K562 (cell line): ENCODE results near the gene ADAMTS6. TPM values are rescaled to one million over a fixed set of nuclear protein-coding genes. Genes with fewer than 3 reads are reported as not detected.

ENCODE experiments used
- ATAC-seq: fragments of 200-7000 bp; cut with Tn5 transposase; 3 replicates; pipeline ENCODE4 v1.9.1; 2020; ENCODE audit warnings: moderate library complexity
- BruUV-seq: library from RNA; stranded (reverse); fragments of 400-500 nt; replicated peaks from 2 replicates; lab custom pipeline; 2021; lab: Mats Ljungman, UMichigan
- CTCF ChIA-PET: fragments of 300-600 bp; formaldehyde crosslinking; extraction: SDS; loops from one replicate; lab custom pipeline; 2021; ENCODE audit warnings: low intra/inter-chr PET ratio; lab: Yijun Ruan, JAX
- POLR2A ChIA-PET: fragments of 300-600, 350-650 bp; sonication (Branson Sonifier 250); formaldehyde crosslinking; extraction: SDS; loops from one replicate; lab custom pipeline; 2021; ENCODE audit warnings: antibody characterized with exemption, inconsistent platforms; lab: Yijun Ruan, JAX
- DNase-seq, 4 experiments: peaks; one replicate each; pipeline versions ENCODE4 v3.0.0 to v3.0.0-alpha.2; 2011 to 2018; ENCODE audit warnings: low spot score in 3 of 4, mixed read lengths in 3 of 4; ENCODE audit errors: extremely low read depth in 1 of 4
- FAIRE-seq: peaks from 2 replicates; lab custom pipeline; 2011; peaks lifted over from hg19 to GRCh38; lab: Jason Lieb, UNC
- H2AFZ ChIP-seq: 2 replicates; pipeline ENCODE4 v1.6.0; 2011; ENCODE audit warnings: low read depth, low read length, control low read depth, inconsistent platforms
- H3K27ac ChIP-seq: fragments of 200-600 bp; 3 replicates; pipeline ENCODE4 v1.8.0; 2011; ENCODE audit warnings: low read depth, mild to moderate bottlenecking, control low read depth, inconsistent platforms, low read length, moderate library complexity, mixed read lengths; ENCODE audit errors: extremely low read depth
- H3K27me3 ChIP-seq, 2 experiments: fragments of 300-600 bp in 1 of 2; 2 replicates in 1 of 2; 3 replicates in 1 of 2; pipeline versions ENCODE4 v1.6.0 to v1.8.0; 2011; ENCODE audit warnings: inconsistent platforms in 2 of 2, low read length in 2 of 2, mild to moderate bottlenecking in 1 of 2, mixed read lengths in 1 of 2, moderate library complexity in 1 of 2; ENCODE audit not compliant: control insufficient read depth in 2 of 2, insufficient read depth in 2 of 2
- H3K36me3 ChIP-seq: fragments of 300-600 bp; 3 replicates; pipeline ENCODE4 v1.8.0; 2011; ENCODE audit warnings: mild to moderate bottlenecking, low read length, inconsistent platforms; ENCODE audit not compliant: control insufficient read depth, insufficient read depth
- H3K4me1 ChIP-seq, 2 experiments: fragments of 200-600 bp in 1 of 2; replicated peaks in 1 of 2; 2 replicates in 1 of 2; 3 replicates in 1 of 2; pipeline versions ENCODE4 v1.5.1 to v1.8.0; 2011; ENCODE audit warnings: inconsistent platforms in 2 of 2, low read length in 2 of 2, mild to moderate bottlenecking in 1 of 2, mixed read lengths in 1 of 2, moderate library complexity in 1 of 2; ENCODE audit not compliant: control insufficient read depth in 2 of 2, insufficient read depth in 2 of 2
- H3K4me2 ChIP-seq: 2 replicates; pipeline ENCODE4 v1.6.1; 2011; ENCODE audit warnings: low read length, control low read depth, inconsistent platforms, mixed read lengths; ENCODE audit not compliant: insufficient read depth
- H3K4me3 ChIP-seq: fragments of 200-600 bp; sonication (generic), shearing (Covaris generic); 2 replicates; pipeline ENCODE4 v1.5.1; 2016; ENCODE audit warnings: control low read depth, inconsistent platforms
- H3K79me2 ChIP-seq: fragments of 200-600 bp; 3 replicates; pipeline ENCODE4 v1.8.0; 2011; ENCODE audit warnings: low read length, inconsistent platforms; ENCODE audit not compliant: control insufficient read depth, insufficient read depth
- H3K9ac ChIP-seq, 2 experiments: 2 replicates each; pipeline versions ENCODE4 v1.6.0 to v1.6.1; 2011; ENCODE audit warnings: low read depth in 2 of 2, low read length in 2 of 2, control low read depth in 1 of 2, inconsistent platforms in 1 of 2, mild to moderate bottlenecking in 1 of 2, mixed read lengths in 1 of 2; ENCODE audit not compliant: insufficient read depth in 1 of 2
- H3K9me1 ChIP-seq: one replicate; pipeline ENCODE4 v1.6.0; 2011; ENCODE audit warnings: inconsistent platforms, mild to moderate bottlenecking, low read length, moderate library complexity; ENCODE audit not compliant: control insufficient read depth, insufficient read depth
- H3K9me3 ChIP-seq: replicated peaks from 2 replicates; pipeline ENCODE4 v1.5.1; 2011; ENCODE audit warnings: low read depth, low read length, inconsistent platforms; ENCODE audit not compliant: control insufficient read depth, insufficient read depth
- H4K20me1 ChIP-seq: replicated peaks from 2 replicates; pipeline ENCODE4 v1.6.1; 2011; ENCODE audit warnings: low read length, inconsistent platforms, mixed read lengths; ENCODE audit not compliant: control insufficient read depth, insufficient read depth
- C11orf30 ChIP-seq: fragments of 450-650 bp; IDR thresholded peaks from 2 replicates; pipeline ENCODE4 v1.6.1; 2016; ENCODE audit warnings: low read depth, mild to moderate bottlenecking
- HDAC3 ChIP-seq: fragments of 450-650 bp; IDR thresholded peaks from 2 replicates; pipeline ENCODE4 v1.6.1; 2018; ENCODE audit warnings: borderline replicate concordance, mild to moderate bottlenecking, moderate library complexity; ENCODE audit not compliant: partially characterized antibody
- RBM22 ChIP-seq: fragments of 200-400 bp; formaldehyde crosslinking; IDR thresholded peaks from 2 replicates; pipeline ENCODE4 v1.6.1; 2018; ENCODE audit warnings: low read length, low read depth; ENCODE audit not compliant: poor library complexity, severe bottlenecking
- WGBS: fragments of 100-300 bp; shearing (Covaris generic); methylation state at CpG from one replicate; pipeline ENCODE4 v1.1.6; 2016; ENCODE audit warnings: low coverage, mixed read lengths; ENCODE audit not compliant: insufficient coverage; ENCODE audit errors: missing lambda C conversion rate; 5-methylcytosine and 5-hydroxymethylcytosine counted together
- in situ Hi-C: fragments of 300-500 bp; cut with MboI; formaldehyde crosslinking; loops from 4 replicates; pipeline ENCODE4 v1.15.0; 2018; ENCODE audit warnings: inconsistent platforms, mixed read lengths
- intact Hi-C: fragments of 100-400 bp; cut with micrococcal nuclease; formaldehyde crosslinking; loops from 2 replicates; pipeline ENCODE4 v1.14.2; 2022
- polyA plus RNA-seq, 8 experiments: library from polyadenylated mRNA; depleted of rRNA in 4 of 8; stranded (reverse) in 5 of 8; unstranded in 3 of 8; fragments of >200 nt; fragmentation: Nextera tagmentation in 2 of 8; fragmentation: Illumina TruSeq in 1 of 8; extraction: Ambion mirVana in 2 of 8; extraction: Trizol in 1 of 8; gene quantifications; 2 replicates each; pipeline versions ENCODE4 v1.2.1 to v1.2.3, GENCODE V29; 2011 to 2014; ENCODE audit warnings: inconsistent platforms in 1 of 8, missing spikeins in 1 of 8
- total RNA-seq, 7 experiments: library from RNA; depleted of rRNA in 6 of 7; stranded (reverse); fragments of >200 nt in 6 of 7; fragmentation: Illumina TruSeq in 2 of 7; extraction: Trizol in 2 of 7; gene quantifications; 2 replicates each; pipeline versions ENCODE4 v1.2.1 to v1.2.3, GENCODE V29; 2011 to 2021; ENCODE audit warnings: low replicate concordance in 1 of 7
- TF ChIP-seq, protein P1 (sequence below), 2 experiments: fragments of 450-650 bp; formaldehyde crosslinking in 1 of 2; IDR thresholded peaks; 2 replicates each; pipeline versions ENCODE4 v1.4.0 to v1.6.1; 2014 to 2020; ENCODE audit warnings: mild to moderate bottlenecking in 2 of 2, borderline replicate concordance in 1 of 2, low read depth in 1 of 2
- TF ChIP-seq, protein P2 (sequence below): fragments of 250-450 bp; sonication (Bioruptor Pico); IDR thresholded peaks from 2 replicates; pipeline ENCODE4 v1.8.0; 2022; ENCODE audit warnings: inconsistent platforms, mild to moderate bottlenecking, moderate library complexity, borderline replicate concordance

Gene ADAMTS6
- total and polyA plus RNA-seq, 9 of the 15 experiments (the other 6 are each of a cell fraction or from before 2014, with no cell fraction given) = 0.57 to 5.3 (median 1.5) TPM

DNA sequence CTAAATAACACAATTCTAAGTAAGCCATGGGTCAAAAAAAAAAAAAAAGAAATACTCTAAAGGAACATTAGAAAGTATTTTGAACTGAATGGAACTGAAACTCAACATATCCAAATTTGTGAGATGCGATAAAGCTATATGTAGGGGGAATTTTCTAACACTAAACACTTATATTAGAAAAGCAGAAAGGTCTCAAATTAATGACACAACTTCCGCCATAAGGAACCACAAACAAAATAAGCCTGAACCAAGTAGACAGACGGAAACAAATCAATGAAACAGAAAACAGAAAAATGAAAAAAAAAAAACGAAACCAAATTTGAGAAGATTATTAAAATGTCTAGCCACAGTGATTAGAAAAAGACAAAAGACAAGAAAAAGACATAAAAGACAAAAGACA, 39.9 kb downstream of the ADAMTS6 start:
- Histone ChIP-seq H3K79me2 (no peaks in the 10 kb centered on the region), H4K20me1 (no peaks in the 10 kb centered on the region), H3K4me2 (no peak overlapping the region), H3K4me1 (no peaks in the 10 kb centered on the region), H3K9me3 (no peaks in the 10 kb centered on the region), H3K9ac (no peak overlapping the region), H3K36me3 (no peaks in the 10 kb centered on the region), H3K27ac (no peak overlapping the region), H3K9me1 (no peaks in the 10 kb centered on the region), H2AFZ (no peak overlapping the region), H3K27me3 (no peaks in the 10 kb centered on the region), H3K4me3 (no peak overlapping the region)
- ChIA-PET POLR2A (no interaction called here), CTCF (no interaction called here)
- ATAC-seq (no peak), FAIRE-seq (no peak), DNase-seq (no peak)
- intact Hi-C loops = no loop called here
- no TSS peak for BruUV-seq
- WGBS = 35% methylated on average over 4 of the region's 4 CpGs
- no peak for TF ChIP-seq RBM22
- TF ChIP-seq, protein P1, sequence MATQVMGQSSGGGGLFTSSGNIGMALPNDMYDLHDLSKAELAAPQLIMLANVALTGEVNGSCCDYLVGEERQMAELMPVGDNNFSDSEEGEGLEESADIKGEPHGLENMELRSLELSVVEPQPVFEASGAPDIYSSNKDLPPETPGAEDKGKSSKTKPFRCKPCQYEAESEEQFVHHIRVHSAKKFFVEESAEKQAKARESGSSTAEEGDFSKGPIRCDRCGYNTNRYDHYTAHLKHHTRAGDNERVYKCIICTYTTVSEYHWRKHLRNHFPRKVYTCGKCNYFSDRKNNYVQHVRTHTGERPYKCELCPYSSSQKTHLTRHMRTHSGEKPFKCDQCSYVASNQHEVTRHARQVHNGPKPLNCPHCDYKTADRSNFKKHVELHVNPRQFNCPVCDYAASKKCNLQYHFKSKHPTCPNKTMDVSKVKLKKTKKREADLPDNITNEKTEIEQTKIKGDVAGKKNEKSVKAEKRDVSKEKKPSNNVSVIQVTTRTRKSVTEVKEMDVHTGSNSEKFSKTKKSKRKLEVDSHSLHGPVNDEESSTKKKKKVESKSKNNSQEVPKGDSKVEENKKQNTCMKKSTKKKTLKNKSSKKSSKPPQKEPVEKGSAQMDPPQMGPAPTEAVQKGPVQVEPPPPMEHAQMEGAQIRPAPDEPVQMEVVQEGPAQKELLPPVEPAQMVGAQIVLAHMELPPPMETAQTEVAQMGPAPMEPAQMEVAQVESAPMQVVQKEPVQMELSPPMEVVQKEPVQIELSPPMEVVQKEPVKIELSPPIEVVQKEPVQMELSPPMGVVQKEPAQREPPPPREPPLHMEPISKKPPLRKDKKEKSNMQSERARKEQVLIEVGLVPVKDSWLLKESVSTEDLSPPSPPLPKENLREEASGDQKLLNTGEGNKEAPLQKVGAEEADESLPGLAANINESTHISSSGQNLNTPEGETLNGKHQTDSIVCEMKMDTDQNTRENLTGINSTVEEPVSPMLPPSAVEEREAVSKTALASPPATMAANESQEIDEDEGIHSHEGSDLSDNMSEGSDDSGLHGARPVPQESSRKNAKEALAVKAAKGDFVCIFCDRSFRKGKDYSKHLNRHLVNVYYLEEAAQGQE (IDR thresholded peaks at IDR 0.05; ENCODE audit: borderline replicate concordance) = no peak
- TF ChIP-seq, protein P1 (CRISPR knock-in tag; IDR thresholded peaks at IDR 0.05; ENCODE audit: low read depth) = no peak
- TF ChIP-seq, protein P2, sequence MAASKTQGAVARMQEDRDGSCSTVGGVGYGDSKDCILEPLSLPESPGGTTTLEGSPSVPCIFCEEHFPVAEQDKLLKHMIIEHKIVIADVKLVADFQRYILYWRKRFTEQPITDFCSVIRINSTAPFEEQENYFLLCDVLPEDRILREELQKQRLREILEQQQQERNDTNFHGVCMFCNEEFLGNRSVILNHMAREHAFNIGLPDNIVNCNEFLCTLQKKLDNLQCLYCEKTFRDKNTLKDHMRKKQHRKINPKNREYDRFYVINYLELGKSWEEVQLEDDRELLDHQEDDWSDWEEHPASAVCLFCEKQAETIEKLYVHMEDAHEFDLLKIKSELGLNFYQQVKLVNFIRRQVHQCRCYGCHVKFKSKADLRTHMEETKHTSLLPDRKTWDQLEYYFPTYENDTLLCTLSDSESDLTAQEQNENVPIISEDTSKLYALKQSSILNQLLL (CRISPR knock-in tag) = no peak
- TF ChIP-seq C11orf30 = no peak
- TF ChIP-seq HDAC3 = no peak
- in situ Hi-C loops = no loop called here
